ENCODE data around the gene ADRM1. TPM values are rescaled to one million over a fixed set of nuclear protein-coding genes. Genes with fewer than 3 reads are reported as not detected.

ADRM1 gene
- total and polyA plus RNA-seq, 2 of the 4 experiments (the other 2 are of a cell fraction), result 103 to 149 TPM

DNA sequence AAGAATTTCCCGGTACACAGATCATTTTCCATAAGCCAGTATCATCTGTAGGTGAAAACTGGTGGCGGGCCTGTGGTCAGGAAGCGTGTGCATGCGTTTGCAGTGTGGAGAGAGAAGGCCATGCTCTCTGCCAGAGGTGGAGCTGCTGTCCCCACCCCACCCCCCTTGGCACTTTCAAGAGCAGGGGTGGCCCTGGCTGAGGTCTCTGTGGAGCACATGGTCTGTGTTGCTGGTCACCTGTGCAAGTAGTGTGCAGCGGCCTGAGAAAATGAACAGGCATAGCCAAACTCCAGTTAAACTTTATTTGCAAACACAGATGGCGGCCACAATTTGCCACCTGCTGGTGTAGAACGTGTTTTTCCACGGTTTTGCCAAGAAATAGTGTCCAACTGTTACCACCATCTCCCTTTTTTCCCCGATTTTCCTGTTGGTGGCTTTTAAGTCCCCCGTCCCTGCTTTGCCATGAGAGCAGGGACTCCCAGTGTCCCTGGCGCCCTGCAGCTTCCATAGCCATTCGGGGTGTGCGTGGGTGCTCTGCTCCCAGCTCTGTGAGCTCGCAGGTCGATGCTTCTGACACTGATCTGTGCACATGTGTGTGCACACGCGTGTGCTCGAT lies 2.5 kb downstream of the ADRM1 start:
- dilution Hi-C loops (cut with HindIII; ENCODE audit: low sequenced_read_pairs, unreplicated experiment), result no loop called here
- Histone ChIP-seq H3K4ac (ENCODE audit: low read depth, low read length) (no peak overlapping the region), H3K23ac (ENCODE audit: low read depth, low read length) (peak overlapping the region; percentile 64; the same call in 1 of the 2 replicates), H2BK20ac (ENCODE audit: low read depth, low read length) (no peak overlapping the region), H2AK5ac (ENCODE audit: low read depth, low read length) (no peak overlapping the region), H3K36me3 (ENCODE audit: control insufficient read depth, insufficient read depth, low read length) (peaks cover 58% of the 10 kb centered on the region), H4K8ac (ENCODE audit: low read depth in 2 of 2, low read length in 2 of 2) (no peak overlapping the region), H3K14ac (replicated peaks; ENCODE audit: low read depth, low read length) (no peak overlapping the region), H3K79me1 (ENCODE audit: low read depth in 1 of 2, low read length in 2 of 2) (peaks cover 0 to 34% of the 10 kb centered on the region in 2 experiments; a peak in 1 of 4 replicates), H2AK9ac (replicated peaks; ENCODE audit: low read depth, low read length, poor library complexity) (no peak overlapping the region), H2AFZ (replicated peaks; ENCODE audit: low read length, poor library complexity) (no peak overlapping the region), H3K27me3 (ENCODE audit: control insufficient read depth, insufficient read depth, low read length) (no peaks in the 10 kb centered on the region), H2BK15ac (ENCODE audit: low read depth, low read length) (no peak overlapping the region), H3K56ac (ENCODE audit: extremely low read depth, insufficient read depth, low read length) (no peak overlapping the region), H2BK5ac (ENCODE audit: low read depth, low read length, poor library complexity, severe bottlenecking) (no peak overlapping the region), H3K4me3 (ENCODE audit: insufficient read depth, low read depth, low read length) (no peak overlapping the region), H4K5ac (ENCODE audit: low read depth, low read length) (no peak overlapping the region), H2BK120ac (ENCODE audit: low read depth, low read length) (no peak overlapping the region), H4K91ac (ENCODE audit: insufficient read depth, low read depth, low read length) (no peak overlapping the region), H3K4me2 (ENCODE audit: low read depth, low read length) (no peak overlapping the region), H3K4me1 (ENCODE audit: control insufficient read depth, insufficient read depth, low read length) (peaks cover 12% of the 10 kb centered on the region), H4K20me1 (ENCODE audit: insufficient read depth, low read length) (peaks cover 41% of the 10 kb centered on the region), H3K18ac (ENCODE audit: low read depth, low read length) (no peak overlapping the region), H3K9ac (ENCODE audit: low read depth, low read length) (no peak overlapping the region), H3K9me1 (ENCODE audit: insufficient read depth, low read length) (0 out of 2 replicates have a peak, but pooled peaks cover 6% of the 10 kb centered on the region), H3K27ac (ENCODE audit: insufficient read depth, low read length) (no peak overlapping the region), H3K9me3 (ENCODE audit: control insufficient read depth, insufficient read depth, low read length) (no peaks in the 10 kb centered on the region)
- intact Hi-C loops (cut with micrococcal nuclease), result loop anchor here (10.0 kb wide), 1 partner anchor 190 kb away; no protein-coding TSS in a partner anchor
- ChIA-PET POLR2A (ENCODE audit: unreplicated experiment) (no interaction called here), CTCF (interaction anchor here (1.0 to 1.2 kb wide), 3 partner anchors 64 to 77 kb away, joined by 3 to 4 read pairs (median 3); no protein-coding TSS in a partner anchor)
- in situ Hi-C loops (cut with MboI; ENCODE audit: low sequenced_read_pairs), result loop anchor here (5.0 kb wide), 1 partner anchor 77 kb away; no protein-coding TSS in a partner anchor
- BruUV-seq (replicated peaks), result TSS peak; percentile 36
- ATAC-seq (ENCODE audit: low read depth), result no peak
- TF ChIP-seq RCOR1 (IDR thresholded peaks at IDR 0.05; ENCODE audit: insufficient replicate concordance, low read length) (no peak), RAD21 (IDR thresholded peaks at IDR 0.05; ENCODE audit: low read length) (no peak), MXI1 (IDR thresholded peaks at IDR 0.05; ENCODE audit: borderline replicate concordance, low read depth, low read length) (no peak), FOS (IDR thresholded peaks at IDR 0.05; ENCODE audit: low read depth, low read length) (no peak), POLR2A (IDR thresholded peaks at IDR 0.05; ENCODE audit: low read depth, low read length) (no peak), NFE2L2 (IDR thresholded peaks at IDR 0.05; ENCODE audit: low read depth, low read length) (no peak), CEBPB (IDR thresholded peaks at IDR 0.05; ENCODE audit: low read depth, low read length) (no peak), SMC3 (IDR thresholded peaks at IDR 0.05; ENCODE audit: low read depth, low read length) (no peak), CHD1 (IDR thresholded peaks at IDR 0.05; ENCODE audit: low read depth, low read length) (no peak), RFX5 (IDR thresholded peaks at IDR 0.05; ENCODE audit: low read depth, low read length) (no peak)
- 89% methylated on average over 14 of the region's 18 CpGs; no CpG with 5 or more reads in 1 of the 2 experiments for WGBS, 2 experiments (ENCODE audit: extremely low coverage in 2 of 2, insufficient read length in 1 of 2)
- DNase-seq, result no peak
